Stomach (tissue), 4 donors: ENCODE measurements around the gene PKNOX2.

Source experiments
- EP300 ChIP-seq: sonication (generic); formaldehyde crosslinking; IDR thresholded peaks from one replicate; pipeline ENCODE4 v1.6.1; 2017; ENCODE audit warnings: antibody characterized with exemption
- POLR2A ChIP-seq, 4 donors: fragments of 450-650 bp; IDR thresholded peaks; one replicate each; pipeline ENCODE4 v1.6.1; 2016; ENCODE audit warnings: antibody characterized with exemption in 4 of 4, control low read depth in 2 of 4, mild to moderate bottlenecking in 1 of 4, moderate library complexity in 1 of 4
- TF ChIP-seq, protein P1 (sequence below), 7 experiments: fragments of 450-650 bp in 4 of 7; fragments of 200-600 bp in 3 of 7; sonication (generic) in 3 of 7; IDR thresholded peaks; one replicate each; pipeline ENCODE4 v1.5.1; 2016 to 2019; ENCODE audit warnings: antibody characterized with exemption in 7 of 7, control low read depth in 2 of 7, mild to moderate bottlenecking in 1 of 7

GRCh38 chr11:125447721-125448120 lies 283.2 kb downstream of the PKNOX2 start:
- TF ChIP-seq, protein P1, sequence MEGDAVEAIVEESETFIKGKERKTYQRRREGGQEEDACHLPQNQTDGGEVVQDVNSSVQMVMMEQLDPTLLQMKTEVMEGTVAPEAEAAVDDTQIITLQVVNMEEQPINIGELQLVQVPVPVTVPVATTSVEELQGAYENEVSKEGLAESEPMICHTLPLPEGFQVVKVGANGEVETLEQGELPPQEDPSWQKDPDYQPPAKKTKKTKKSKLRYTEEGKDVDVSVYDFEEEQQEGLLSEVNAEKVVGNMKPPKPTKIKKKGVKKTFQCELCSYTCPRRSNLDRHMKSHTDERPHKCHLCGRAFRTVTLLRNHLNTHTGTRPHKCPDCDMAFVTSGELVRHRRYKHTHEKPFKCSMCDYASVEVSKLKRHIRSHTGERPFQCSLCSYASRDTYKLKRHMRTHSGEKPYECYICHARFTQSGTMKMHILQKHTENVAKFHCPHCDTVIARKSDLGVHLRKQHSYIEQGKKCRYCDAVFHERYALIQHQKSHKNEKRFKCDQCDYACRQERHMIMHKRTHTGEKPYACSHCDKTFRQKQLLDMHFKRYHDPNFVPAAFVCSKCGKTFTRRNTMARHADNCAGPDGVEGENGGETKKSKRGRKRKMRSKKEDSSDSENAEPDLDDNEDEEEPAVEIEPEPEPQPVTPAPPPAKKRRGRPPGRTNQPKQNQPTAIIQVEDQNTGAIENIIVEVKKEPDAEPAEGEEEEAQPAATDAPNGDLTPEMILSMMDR (IDR thresholded peaks at IDR 0.05) = no peak
- TF ChIP-seq POLR2A (IDR thresholded peaks at IDR 0.05) (no peak), EP300 (no peak)
